GM21786 (cell line): ENCODE data around the gene CRTC2.
"Not testable (repeated sequence)": the region's sequence is repeated elsewhere in the genome, so short reads cannot be mapped to it uniquely, and the experiment has no call there.

Experiments
- ATAC-seq: cut with Tn5 transposase; IDR thresholded peaks from one replicate; pipeline ENCODE4 v1.9.1; 2021; ENCODE audit not compliant: unreplicated experiment

Gene CRTC2, protein sequence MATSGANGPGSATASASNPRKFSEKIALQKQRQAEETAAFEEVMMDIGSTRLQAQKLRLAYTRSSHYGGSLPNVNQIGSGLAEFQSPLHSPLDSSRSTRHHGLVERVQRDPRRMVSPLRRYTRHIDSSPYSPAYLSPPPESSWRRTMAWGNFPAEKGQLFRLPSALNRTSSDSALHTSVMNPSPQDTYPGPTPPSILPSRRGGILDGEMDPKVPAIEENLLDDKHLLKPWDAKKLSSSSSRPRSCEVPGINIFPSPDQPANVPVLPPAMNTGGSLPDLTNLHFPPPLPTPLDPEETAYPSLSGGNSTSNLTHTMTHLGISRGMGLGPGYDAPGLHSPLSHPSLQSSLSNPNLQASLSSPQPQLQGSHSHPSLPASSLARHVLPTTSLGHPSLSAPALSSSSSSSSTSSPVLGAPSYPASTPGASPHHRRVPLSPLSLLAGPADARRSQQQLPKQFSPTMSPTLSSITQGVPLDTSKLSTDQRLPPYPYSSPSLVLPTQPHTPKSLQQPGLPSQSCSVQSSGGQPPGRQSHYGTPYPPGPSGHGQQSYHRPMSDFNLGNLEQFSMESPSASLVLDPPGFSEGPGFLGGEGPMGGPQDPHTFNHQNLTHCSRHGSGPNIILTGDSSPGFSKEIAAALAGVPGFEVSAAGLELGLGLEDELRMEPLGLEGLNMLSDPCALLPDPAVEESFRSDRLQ

GRCh38 chr1:153958111-153958960, at the start of gene CRTC2:
Gene CRTC2 (minus strand): TSS chr1:153958612. CDS start chr1:153958497, 115 bp downstream.
- ATAC-seq, result peak; percentile 73

- ATAC-seq, result no peak
These were observed 47.7 kb upstream of the CRTC2 start for GRCh38 chr1:154006136-154006535.

DNA sequence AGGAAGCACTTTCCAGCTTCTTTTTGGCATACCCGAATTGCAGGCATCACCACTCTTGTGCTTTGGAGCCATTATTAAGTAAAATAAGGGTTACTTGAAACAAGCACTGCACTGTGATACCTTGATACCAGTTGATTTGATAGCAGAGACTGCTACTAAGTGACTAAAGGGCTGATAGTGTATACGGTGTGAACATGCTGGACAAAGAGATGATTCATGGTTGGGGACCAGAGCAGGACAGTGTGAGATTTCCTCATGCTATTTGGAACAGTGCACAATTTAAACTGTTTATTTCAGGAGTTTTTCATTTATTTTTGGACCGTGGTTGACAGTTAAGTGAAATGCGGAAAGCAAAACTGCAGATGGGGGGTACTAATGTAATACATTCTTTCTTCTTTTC, 42.0 kb upstream of the CRTC2 start:
- no peak for ATAC-seq

DNA sequence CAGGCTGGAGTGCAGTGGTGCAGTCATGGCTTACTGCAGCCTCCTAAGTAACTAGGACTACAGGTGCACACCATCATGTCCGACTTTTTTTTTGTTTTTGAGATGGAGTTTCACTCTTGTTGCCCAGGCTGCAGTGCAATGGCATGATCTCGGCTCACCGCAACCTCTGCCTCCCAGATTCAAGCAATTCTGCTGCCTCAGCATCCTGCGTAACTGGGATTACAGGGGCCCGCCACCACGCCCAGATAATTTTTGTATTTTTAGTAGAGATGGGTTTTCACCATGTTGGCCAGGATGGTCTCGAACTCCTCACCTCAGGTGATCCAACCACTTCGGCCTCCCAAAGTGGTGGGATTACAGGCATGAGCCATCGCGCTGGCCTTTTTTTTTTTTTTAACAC, 38.5 kb upstream of the CRTC2 start:
- ATAC-seq, result not testable (repeated sequence)

DNA sequence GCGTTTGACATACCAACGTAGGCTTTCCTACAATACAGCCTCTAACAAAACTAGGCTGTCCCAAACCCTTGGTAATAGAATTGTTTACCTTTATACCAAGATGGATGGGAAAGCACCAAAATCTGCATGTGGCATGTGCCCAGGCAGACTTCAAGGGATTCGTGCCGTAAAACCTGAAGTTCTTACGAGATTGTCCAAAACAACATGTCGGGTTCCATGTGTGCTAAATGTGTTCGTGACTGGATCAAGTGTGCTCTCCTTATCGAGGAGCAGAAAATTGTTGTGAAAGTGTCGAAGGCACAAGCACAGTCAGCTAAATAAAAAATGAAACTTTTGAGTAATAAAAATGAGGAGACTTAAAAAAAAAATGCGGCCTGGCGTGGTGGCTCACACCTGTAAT, 37.2 kb upstream of the CRTC2 start:
- no peak for ATAC-seq

DNA sequence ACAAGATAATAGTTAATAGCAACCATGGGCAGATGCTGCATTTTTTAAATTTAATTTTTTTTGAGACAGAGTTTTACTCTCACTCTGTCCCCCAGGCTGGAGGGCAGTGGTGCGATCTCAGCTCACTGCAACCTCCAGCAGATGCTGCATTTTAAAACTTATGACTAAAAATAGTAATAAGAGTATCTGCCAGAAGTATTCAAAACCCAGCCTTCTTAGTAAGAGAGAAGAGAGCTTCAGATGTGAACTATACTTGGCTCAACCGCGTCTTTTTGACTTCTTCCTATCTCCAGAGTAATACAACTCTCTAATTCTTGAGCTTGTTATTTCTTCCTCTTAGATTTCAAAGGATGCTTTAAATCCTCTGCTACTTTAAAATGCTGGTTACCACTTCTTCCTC, 36.8 kb upstream of the CRTC2 start:
- no peak for ATAC-seq

DNA sequence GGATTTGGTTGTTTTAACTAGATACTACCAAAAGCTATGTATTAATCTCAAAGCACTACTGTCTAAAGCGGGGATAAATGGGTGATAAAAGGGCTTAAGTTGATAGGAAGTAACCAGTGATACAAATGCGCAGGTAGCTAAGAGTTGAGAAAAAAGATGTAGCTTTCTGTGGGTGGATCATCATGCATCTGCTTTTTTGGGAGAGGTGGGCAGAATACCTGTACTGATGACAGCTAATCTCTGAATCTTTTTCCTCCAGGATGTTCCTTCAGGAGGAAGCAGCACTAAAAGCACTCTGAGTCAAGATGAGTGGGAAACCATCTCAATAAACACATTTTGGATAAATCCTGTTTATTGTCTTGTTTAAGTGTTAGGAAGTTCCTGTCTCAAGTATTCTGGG, 33.4 kb upstream of the CRTC2 start:
- no peak for ATAC-seq

- no peak for ATAC-seq
These were observed 32.8 kb upstream of the CRTC2 start for GRCh38 chr1:153991151-153991630.

DNA sequence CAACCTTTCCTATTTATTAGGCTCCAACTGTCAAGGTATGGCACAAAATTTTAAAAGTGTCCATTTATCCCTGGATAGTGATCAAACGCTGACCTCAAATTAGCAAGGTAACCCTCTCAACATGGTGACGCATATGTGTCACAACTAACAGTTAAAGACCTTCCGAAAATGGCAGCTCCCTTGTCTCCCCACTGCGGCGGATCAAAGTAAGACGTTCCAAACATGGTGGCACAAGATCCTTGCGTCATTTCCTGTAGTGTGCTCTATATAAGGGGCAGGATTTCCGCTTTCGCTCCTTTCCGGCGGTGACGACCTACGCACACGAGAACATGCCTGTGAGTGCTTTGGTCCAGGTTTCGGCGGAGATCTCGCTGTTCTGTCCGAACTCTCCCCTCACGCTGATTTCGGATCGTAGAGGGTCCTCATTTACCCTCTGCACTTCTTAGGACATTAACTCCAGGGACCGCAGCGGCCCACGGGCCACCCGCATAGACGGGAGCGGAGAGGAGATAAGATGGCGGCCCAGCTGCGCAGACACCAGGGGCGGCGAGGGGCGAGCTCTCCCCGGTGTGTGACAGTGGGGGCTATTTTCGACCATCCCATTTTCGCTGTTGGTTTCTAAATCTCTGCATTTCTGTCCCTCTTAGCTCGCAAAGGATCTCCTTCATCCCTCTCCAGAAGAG, 32.2 kb upstream of the CRTC2 start, which contains the start of gene RPS27:
Gene RPS27, plus strand, starts transcription at position 295 of the 683 bp plus-strand sequence. Its CDS starts 35 bp downstream, at position 330.
- ATAC-seq, result peak; percentile 87

- no peak for ATAC-seq
These were observed 29.2 kb upstream of the CRTC2 start for GRCh38 chr1:153987621-153988020.

DNA sequence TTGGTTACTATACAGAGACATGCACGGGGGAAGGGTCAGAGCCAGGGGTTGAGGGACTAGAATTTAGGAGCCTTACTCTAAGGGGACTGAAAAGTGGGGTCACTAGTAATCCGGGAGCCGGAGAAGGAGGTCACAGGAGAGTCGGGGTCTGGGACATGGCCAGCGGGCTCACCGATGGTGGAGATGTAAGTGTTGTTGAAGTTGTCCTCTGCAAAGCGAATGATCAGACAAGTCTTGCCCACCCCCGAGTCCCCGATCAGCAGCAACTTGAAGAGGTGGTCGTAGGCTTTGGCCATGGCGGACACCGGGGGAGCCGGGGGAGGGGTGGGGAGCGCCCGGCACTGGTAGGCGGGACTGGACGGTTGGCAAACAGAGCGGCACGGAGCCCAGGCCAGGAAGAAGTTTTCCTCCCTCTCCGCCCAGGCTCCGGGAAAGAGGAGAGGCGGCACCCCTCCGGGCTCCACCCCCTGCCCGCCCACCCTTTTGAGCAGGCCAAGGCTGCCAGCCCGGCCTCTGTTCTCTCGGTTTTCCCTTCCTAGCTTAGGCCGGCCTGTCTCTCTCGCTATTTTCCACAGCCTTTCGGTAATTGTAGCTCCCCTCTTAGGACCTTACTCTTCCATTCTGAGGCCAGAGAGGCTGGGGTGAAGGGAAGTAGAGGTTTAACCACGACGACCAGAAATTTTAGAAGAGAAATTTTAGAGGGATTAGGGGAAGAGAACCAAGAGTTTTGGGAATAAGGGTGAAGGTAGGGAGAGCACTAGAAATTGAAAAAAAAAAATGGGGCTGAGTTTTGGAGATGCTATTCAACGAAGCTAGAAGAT, 27.7 kb upstream of the CRTC2 start, which contains the start of gene RAB13:
Gene RAB13, minus strand, starts transcription at position 399 of the 821 bp plus-strand sequence. Its CDS starts 103 bp downstream, at position 296.
- no peak for ATAC-seq

GRCh38 chr1:153985341-153985912, 27.0 kb upstream of the CRTC2 start:
- ATAC-seq, result no peak

DNA sequence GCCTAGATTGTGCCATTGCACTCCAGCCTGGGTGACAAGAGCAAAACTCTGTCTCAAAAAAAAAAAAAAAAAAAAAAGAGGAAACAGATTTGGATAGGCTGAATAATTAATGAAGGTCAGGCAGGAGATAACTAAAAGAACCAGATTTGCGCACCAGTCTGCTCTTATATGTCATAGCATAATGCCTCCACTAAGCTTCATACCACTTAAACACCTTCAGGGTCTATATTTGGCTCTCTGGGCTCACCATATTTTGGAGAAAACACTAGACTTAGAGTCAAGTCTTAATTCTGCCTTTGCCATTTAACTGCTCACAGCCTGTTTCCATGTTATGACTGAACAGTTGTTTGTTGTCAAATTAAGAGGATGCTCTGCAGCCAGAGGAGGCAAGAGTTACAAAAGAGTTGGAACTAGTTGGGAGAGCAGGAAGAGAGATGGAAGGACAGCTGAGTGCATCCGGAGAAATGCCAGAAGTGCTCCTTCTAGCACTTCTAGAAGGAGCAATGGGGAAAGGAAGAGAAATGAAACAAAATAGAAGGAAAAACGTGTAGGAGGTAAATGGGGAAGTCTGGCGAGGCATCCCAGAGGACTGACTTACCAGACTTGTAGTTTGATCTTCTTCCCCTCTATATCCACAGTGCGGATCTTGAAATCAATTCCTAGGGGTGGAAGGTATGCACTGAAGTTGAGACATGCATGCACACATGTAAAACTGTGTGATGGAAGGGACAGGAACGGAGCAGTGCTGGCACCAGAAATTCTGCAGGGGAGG, 25.9 kb upstream of the CRTC2 start:
- no peak for ATAC-seq

- ATAC-seq, result not testable (repeated sequence)
These were observed 23.3 kb upstream of the CRTC2 start for GRCh38 chr1:153981735-153982134.

- ATAC-seq, result not testable (repeated sequence)
These were observed 20.7 kb upstream of the CRTC2 start for GRCh38 chr1:153979091-153979490.

GRCh38 chr1:153978274-153978909, 20.0 kb upstream of the CRTC2 start:
- no peak for ATAC-seq

- ATAC-seq, result peak; percentile 78
These were observed 19.1 kb upstream of the CRTC2 start, which contains the start of gene JTB for GRCh38 chr1:153977250-153978240. Gene JTB (minus strand): TSS chr1:153977674. CDS start chr1:153977252, 422 bp downstream.
